ENCODE data around the gene E4F1. TPM values are rescaled to one million over a fixed set of nuclear protein-coding genes. Genes with fewer than 3 reads are reported as not detected.

Gene E4F1
- total and polyA plus RNA-seq, 2 of the 8 experiments (the other 6 are each of a cell fraction or from before 2014, with no cell fraction given): 22.2 to 27.0 TPM

- H3K4ac ChIP-seq (replicated peaks; ENCODE audit: insufficient read length, low read depth, low read length): no peak overlapping the region
- peaks cover 4% of the 10 kb centered on the region for H3K79me1 ChIP-seq (ENCODE audit: low read depth, low read length)
- H3K27ac ChIP-seq (ENCODE audit: low read depth, low read length): no peak overlapping the region
- peaks cover 48 to 96% (median 75%) of the 10 kb centered on the region in 4 experiments for H3K36me3 ChIP-seq (ENCODE audit: control insufficient read depth in 2 of 4, insufficient read depth in 4 of 4, low read length in 3 of 4)
- 0 out of 2 replicates have a peak, but pooled peaks cover 2% of the 10 kb centered on the region for H3K23me2 ChIP-seq (ENCODE audit: low read depth, low read length)
- H2BK15ac ChIP-seq (ENCODE audit: low read length): no peak overlapping the region
- no peak overlapping the region for H2BK12ac ChIP-seq (ENCODE audit: low read depth, low read length)
- FAIRE-seq (no peak), DNase-seq (ENCODE audit: low read depth in 1 of 2, low spot score in 2 of 2) (no peak)
- H4K5ac ChIP-seq (ENCODE audit: insufficient read length, low read depth, low read length): no peak overlapping the region
- H3K56ac ChIP-seq (replicated peaks; ENCODE audit: insufficient read length, low read depth, low read length): no peak overlapping the region
- H3K9me3 ChIP-seq (ENCODE audit: insufficient read depth in 2 of 2, low read depth in 1 of 2, low read length in 1 of 2): no peaks in the 10 kb centered on the region
- no peak overlapping the region for H2BK120ac ChIP-seq (replicated peaks; ENCODE audit: low read depth, low read length)
- H3K4me1 ChIP-seq (replicated peaks in 1 of 4; ENCODE audit: control insufficient read depth in 3 of 4, insufficient read depth in 4 of 4, low read length in 3 of 4): no peaks in the 10 kb centered on the region; a peak in 1 of 7 replicates
- H4K20me1 ChIP-seq (replicated peaks in 1 of 2; ENCODE audit: control insufficient read depth in 1 of 2, insufficient read depth in 2 of 2, low read length in 2 of 2): peaks cover 16 to 20% of the 10 kb centered on the region in 2 experiments
- no peak overlapping the region for H3K4me3 ChIP-seq (ENCODE audit: extremely low read depth in 1 of 4, insufficient read depth in 2 of 4, low read depth in 3 of 4, low read length in 4 of 4)
- H2BK20ac ChIP-seq (ENCODE audit: low read length): no peak overlapping the region
- no peak overlapping the region for H4K8ac ChIP-seq (ENCODE audit: extremely low read depth, insufficient read depth, low read length)
- no peak overlapping the region for H3K4me2 ChIP-seq (ENCODE audit: insufficient read depth in 1 of 2, low read depth in 2 of 2, low read length in 2 of 2)
- TF ChIP-seq KDM1A (IDR thresholded peaks at IDR 0.05; ENCODE audit: borderline replicate concordance, low read length): no peak
- TF ChIP-seq POLR2AphosphoS5 (IDR thresholded peaks at IDR 0.05; ENCODE audit: low read depth, low read length): peak; percentile 31; the same call in 1 of the 2 replicates
- POLR2A ChIA-PET (ENCODE audit: partially characterized antibody): interaction anchor here (0.6 to 13.9 kb wide), 10 partner anchors 9 to 192 kb away, joined by 3 to 228 read pairs (median 4); partner anchors contain the start of genes DNASE1L2, PGP, RNPS1 and TRAF7
- no peak overlapping the region for H3K23ac ChIP-seq (ENCODE audit: insufficient read length)
- H2AK5ac ChIP-seq (ENCODE audit: low read depth, low read length): no peak overlapping the region
- H3K9ac ChIP-seq (replicated peaks in 1 of 4; ENCODE audit: extremely low read depth in 1 of 4, low read depth in 3 of 4, low read length in 3 of 4): no peak overlapping the region
- CTCF ChIA-PET (ENCODE audit: partially characterized antibody): interaction anchor here (0.6 to 1.8 kb wide), 7 partner anchors 10 to 458 kb away, joined by 3 to 5 read pairs (median 3); no protein-coding TSS in a partner anchor
- WGBS, 2 experiments (ENCODE audit: extremely low coverage in 1 of 2, insufficient coverage in 1 of 2, insufficient read length in 1 of 2, insufficient replicate concordance in 2 of 2, low coverage in 1 of 2, low lambda C conversion rate in 2 of 2, missing lambda C conversion rate in 1 of 2): 92% methylated on average over 6 of the region's 6 CpGs; no CpG with 5 or more reads in 1 of the 2 experiments
- H3K18ac ChIP-seq (ENCODE audit: extremely low read depth, low read length): no peak overlapping the region
- no peak overlapping the region for H4K91ac ChIP-seq (replicated peaks; ENCODE audit: insufficient read length, low read length)
- no peak overlapping the region for H3K14ac ChIP-seq (ENCODE audit: insufficient read length)
- H3K27me3 ChIP-seq (replicated peaks in 1 of 4; ENCODE audit: control insufficient read depth in 3 of 4, extremely low read depth in 1 of 4, insufficient read depth in 3 of 4, low read length in 3 of 4): no peaks in the 10 kb centered on the region
- H2AFZ ChIP-seq (ENCODE audit: low read length): no peak overlapping the region
- H3K79me2 ChIP-seq (ENCODE audit: control insufficient read depth in 1 of 2, insufficient read depth in 2 of 2, low read length in 2 of 2): peaks cover 7 to 33% of the 10 kb centered on the region in 2 experiments; a peak in 3 of 4 replicates
- H2BK5ac ChIP-seq (ENCODE audit: low read depth, low read length): no peak overlapping the region
These were observed 34.3 kb downstream of the E4F1 start for GRCh38 chr16:2257726-2258125.
